Ovary (tissue), 9 donors: ENCODE measurements around the gene EFCC1. TPM values are rescaled to one million over a fixed set of nuclear protein-coding genes. Genes with fewer than 3 reads are reported as not detected.

ENCODE experiments used
- DNase-seq, 5 donors: peaks; one replicate each; pipeline ENCODE4 v3.0.0-alpha.2; 2019 to 2020
- H3K27ac ChIP-seq, 2 donors: fragments of 200-600 bp; one replicate each; pipeline versions ENCODE4 v1.5.1 to v1.8.0; 2019 to 2022
- H3K27me3 ChIP-seq: fragments of 200-600 bp; one replicate; pipeline ENCODE4 v1.8.0; 2022
- H3K36me3 ChIP-seq: fragments of 200-600 bp; sonication (generic); one replicate; pipeline ENCODE4 v1.5.1; 2019
- H3K4me1 ChIP-seq: one replicate; pipeline ENCODE4 v1.8.1; 2013; ENCODE audit warnings: mild to moderate bottlenecking, moderate library complexity; ENCODE audit not compliant: insufficient read depth
- H3K4me3 ChIP-seq: fragments of 200-600 bp; sonication (generic); one replicate; pipeline ENCODE4 v1.5.1; 2017
- H3K9me3 ChIP-seq, 2 donors: fragments of 200-600 bp in 1 of 2; sonication (generic) in 1 of 2; one replicate each; pipeline versions ENCODE4 v1.5.1 to v1.8.1; 2013 to 2019; ENCODE audit warnings: mild to moderate bottlenecking in 1 of 2, moderate library complexity in 1 of 2
- EP300 ChIP-seq: sonication (generic); formaldehyde crosslinking; IDR thresholded peaks from one replicate; pipeline ENCODE4 v1.6.1; 2017; ENCODE audit warnings: antibody characterized with exemption
- POLR2A ChIP-seq: fragments of 450-650 bp; IDR thresholded peaks from one replicate; pipeline ENCODE4 v1.6.1; 2017; ENCODE audit warnings: antibody characterized with exemption, mild to moderate bottlenecking, moderate library complexity
- WGBS, 3 donors: extraction: QIAGEN DNeasy Blood & Tissue Kit in 1 of 3; methylation state at CpG; one replicate each; pipeline versions ENCODE4 v1.1.5 to v1.1.7; 2013 to 2017; 5-methylcytosine and 5-hydroxymethylcytosine counted together
- intact Hi-C, 4 donors: fragments of 100-400 bp; cut with DNase I; formaldehyde crosslinking; loops; one replicate each; pipeline versions ENCODE4 v1.11.0 to v1.15.1; 2022 to 2023
- polyA plus RNA-seq, 2 donors: library from polyadenylated mRNA; stranded (reverse); fragments of 200-250 nt in 1 of 2; fragments of 350-450 nt in 1 of 2; fragmentation: Illumina TruSeq in 1 of 2; extraction: RNeasy Lipid Tissue Mini Kit (QIAGEN cat#74804) in 1 of 2; gene quantifications; one replicate each; pipeline ENCODE4 v1.2.3, GENCODE V29; 2013 to 2014
- total RNA-seq, 7 donors: library from RNA; depleted of rRNA in 2 of 7; stranded (reverse); fragments of >200 nt in 2 of 7; fragmentation: NEBNext Ultra II Directional in 3 of 7; extraction: Animal tissue kit (Norgen Biotek cat#: 25700) in 3 of 7; gene quantifications; one replicate each; pipeline versions ENCODE4 v1.1.0 to v1.2.4, GENCODE V29; 2016 to 2023
- TF ChIP-seq, protein P1 (sequence below), 3 donors: fragments of 450-650 bp in 2 of 3; fragments of 200-600 bp in 1 of 3; IDR thresholded peaks; one replicate each; pipeline versions ENCODE4 v1.5.1 to v1.8.0; 2016 to 2022; ENCODE audit warnings: antibody characterized with exemption in 3 of 3, mild to moderate bottlenecking in 1 of 3
- donor health status: DM: no; HTN: no; CAD: no; lungs with moderate emphysema.
- donor health status: DM: no; HTN: no; CAD: no.
- donor health status: Bipolar disorder and iron deficiency.
- donor health status: DM: yes; HTN: yes; CAD: no.
- donor health status: DM: no; HTN: no; CAD: no.
- donor health status: DM: yes; HTN: yes; CAD: no.

The EFCC1 gene
- total and polyA plus RNA-seq, 9 donors, result 3.7 to 15.5 (median 7.8) TPM

GRCh38 chr3:128967748-128968355 lies 33.3 kb upstream of the EFCC1 start:
- intact Hi-C loops, result loop anchor here in 1 of 4 donors (5.0 kb wide), 1 partner anchor 279 kb away; the partner anchor contains the start of gene COPG1
- no peak overlapping the region for H3K4me3 ChIP-seq
- H3K27ac ChIP-seq, result no peak overlapping the region
- no peaks in the 10 kb centered on the region for H3K9me3 ChIP-seq
- no peaks in the 10 kb centered on the region for H3K36me3 ChIP-seq
- TF ChIP-seq EP300 (no peak), POLR2A (no peak)
- TF ChIP-seq, protein P1, sequence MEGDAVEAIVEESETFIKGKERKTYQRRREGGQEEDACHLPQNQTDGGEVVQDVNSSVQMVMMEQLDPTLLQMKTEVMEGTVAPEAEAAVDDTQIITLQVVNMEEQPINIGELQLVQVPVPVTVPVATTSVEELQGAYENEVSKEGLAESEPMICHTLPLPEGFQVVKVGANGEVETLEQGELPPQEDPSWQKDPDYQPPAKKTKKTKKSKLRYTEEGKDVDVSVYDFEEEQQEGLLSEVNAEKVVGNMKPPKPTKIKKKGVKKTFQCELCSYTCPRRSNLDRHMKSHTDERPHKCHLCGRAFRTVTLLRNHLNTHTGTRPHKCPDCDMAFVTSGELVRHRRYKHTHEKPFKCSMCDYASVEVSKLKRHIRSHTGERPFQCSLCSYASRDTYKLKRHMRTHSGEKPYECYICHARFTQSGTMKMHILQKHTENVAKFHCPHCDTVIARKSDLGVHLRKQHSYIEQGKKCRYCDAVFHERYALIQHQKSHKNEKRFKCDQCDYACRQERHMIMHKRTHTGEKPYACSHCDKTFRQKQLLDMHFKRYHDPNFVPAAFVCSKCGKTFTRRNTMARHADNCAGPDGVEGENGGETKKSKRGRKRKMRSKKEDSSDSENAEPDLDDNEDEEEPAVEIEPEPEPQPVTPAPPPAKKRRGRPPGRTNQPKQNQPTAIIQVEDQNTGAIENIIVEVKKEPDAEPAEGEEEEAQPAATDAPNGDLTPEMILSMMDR (IDR thresholded peaks at IDR 0.05), result no peak
- 84 to 90% (median 89%) methylated on average over 6 of the region's 6 CpGs for WGBS, 3 donors
- H3K27me3 ChIP-seq, result no peaks in the 10 kb centered on the region
- DNase-seq, result no peak
- no peaks in the 10 kb centered on the region for H3K4me1 ChIP-seq

DNA sequence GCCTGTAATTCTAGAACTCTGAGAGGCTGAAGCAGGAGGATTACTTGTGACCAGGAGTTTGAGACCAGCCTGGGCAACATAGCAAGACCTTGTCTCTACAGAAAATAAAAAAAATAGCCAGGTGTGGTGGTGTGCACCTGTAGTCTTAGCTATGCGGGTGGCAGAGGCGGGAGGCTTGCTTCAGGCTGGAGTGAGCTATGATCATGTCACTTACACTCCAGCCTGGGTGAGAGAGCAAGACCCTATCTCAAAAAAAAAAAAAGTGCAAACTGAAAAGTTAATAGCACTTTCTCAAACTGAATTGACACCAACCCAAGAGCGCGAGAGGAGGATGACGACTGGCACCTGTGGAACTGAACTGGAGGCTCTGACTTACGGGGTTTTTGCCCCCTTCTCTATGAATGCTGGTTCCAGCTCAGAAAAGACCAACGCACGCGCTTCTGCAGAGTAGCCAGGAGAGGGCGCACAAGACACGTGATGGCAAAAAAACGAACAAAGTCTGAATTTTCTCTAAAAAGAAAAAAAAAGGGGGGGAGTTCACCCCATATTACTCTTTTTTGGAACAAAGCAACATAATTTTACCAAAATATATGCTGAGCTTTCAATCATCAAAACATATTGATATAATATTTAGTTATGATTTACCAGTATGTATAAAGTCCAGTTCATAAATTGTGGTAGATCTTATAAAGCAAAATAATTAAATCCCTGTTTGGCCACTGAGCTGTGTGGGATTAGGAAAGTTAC lies 30.9 kb upstream of the EFCC1 start:
- 7 to 12% (median 8%) methylated on average over 12 of the region's 12 CpGs for WGBS, 3 donors
- H3K27ac ChIP-seq, result no peak overlapping the region
- no peaks in the 10 kb centered on the region for H3K36me3 ChIP-seq
- H3K4me1 ChIP-seq, result no peaks in the 10 kb centered on the region
- TF ChIP-seq POLR2A (no peak), EP300 (no peak)
- TF ChIP-seq, protein P1 (IDR thresholded peaks at IDR 0.05), result peak; percentile 74 to 88 (median 78)
- intact Hi-C loops, result loop anchor here in 3 of 4 donors (5.0 kb wide), 4 partner anchors 112 to 282 kb away; partner anchors contain the start of gene COPG1 (in 2 of the 3)
- H3K4me3 ChIP-seq, result no peak overlapping the region
- no peaks in the 10 kb centered on the region for H3K9me3 ChIP-seq
- no peaks in the 10 kb centered on the region for H3K27me3 ChIP-seq
- peak in 4 of 5 donors; percentile 57 to 66 (median 58) for DNase-seq

GRCh38 chr3:128970740-128971047 lies 30.4 kb upstream of the EFCC1 start:
- Histone ChIP-seq H3K27ac (no peak overlapping the region), H3K36me3 (no peaks in the 10 kb centered on the region), H3K4me1 (no peaks in the 10 kb centered on the region), H3K27me3 (no peaks in the 10 kb centered on the region), H3K9me3 (no peaks in the 10 kb centered on the region), H3K4me3 (no peak overlapping the region)
- intact Hi-C loops, result loop anchor here in 2 of 4 donors (5.0 kb wide), 4 partner anchors 112 to 282 kb away; partner anchors contain the start of gene COPG1 (in 1 of the 2)
- DNase-seq, result no peak
- 66 to 79% (median 70%) methylated on average over 1 of the region's 1 CpG for WGBS, 3 donors
- TF ChIP-seq POLR2A, result no peak

GRCh38 chr3:128971421-128972100 lies 29.5 kb upstream of the EFCC1 start:
- Histone ChIP-seq H3K4me3 (no peak overlapping the region), H3K36me3 (no peaks in the 10 kb centered on the region), H3K27ac (no peak overlapping the region), H3K4me1 (no peaks in the 10 kb centered on the region), H3K9me3 (no peaks in the 10 kb centered on the region), H3K27me3 (no peaks in the 10 kb centered on the region)
- WGBS, 3 donors, result 65 to 76% (median 67%) methylated on average over 6 of the region's 6 CpGs
- intact Hi-C loops, result loop anchor here in 2 of 4 donors (5.0 kb wide), 4 partner anchors 111 to 281 kb away; partner anchors contain the start of gene COPG1 (in 1 of the 2)
- peak in 1 of 5 donors; percentile 44 for DNase-seq
- TF ChIP-seq POLR2A, result no peak
- TF ChIP-seq, protein P1 (IDR thresholded peaks at IDR 0.05), result no peak
- no peak for TF ChIP-seq EP300
